K562 (cell line): ENCODE data around the gene PCED1B. TPM values are rescaled to one million over a fixed set of nuclear protein-coding genes. Genes with fewer than 3 reads are reported as not detected.

Experiments used
- ATAC-seq: fragments of 200-7000 bp; cut with Tn5 transposase; 3 replicates; pipeline ENCODE4 v1.9.1; 2020; ENCODE audit warnings: moderate library complexity
- BruUV-seq: library from RNA; stranded (reverse); fragments of 400-500 nt; replicated peaks from 2 replicates; lab custom pipeline; 2021; lab: Mats Ljungman, UMichigan
- CTCF ChIA-PET: fragments of 300-600 bp; formaldehyde crosslinking; extraction: SDS; loops from one replicate; lab custom pipeline; 2021; ENCODE audit warnings: low intra/inter-chr PET ratio; lab: Yijun Ruan, JAX
- POLR2A ChIA-PET: fragments of 300-600, 350-650 bp; sonication (Branson Sonifier 250); formaldehyde crosslinking; extraction: SDS; loops from one replicate; lab custom pipeline; 2021; ENCODE audit warnings: antibody characterized with exemption, inconsistent platforms; lab: Yijun Ruan, JAX
- DNase-seq, 4 experiments: peaks; one replicate each; pipeline versions ENCODE4 v3.0.0 to v3.0.0-alpha.2; 2011 to 2018; ENCODE audit warnings: low spot score in 3 of 4, mixed read lengths in 3 of 4; ENCODE audit errors: extremely low read depth in 1 of 4
- FAIRE-seq: peaks from 2 replicates; lab custom pipeline; 2011; peaks lifted over from hg19 to GRCh38; lab: Jason Lieb, UNC
- H2AFZ ChIP-seq: 2 replicates; pipeline ENCODE4 v1.6.0; 2011; ENCODE audit warnings: low read depth, low read length, control low read depth, inconsistent platforms
- H3K27ac ChIP-seq: fragments of 200-600 bp; 3 replicates; pipeline ENCODE4 v1.8.0; 2011; ENCODE audit warnings: low read depth, mild to moderate bottlenecking, control low read depth, inconsistent platforms, low read length, moderate library complexity, mixed read lengths; ENCODE audit errors: extremely low read depth
- H3K27me3 ChIP-seq, 2 experiments: fragments of 300-600 bp in 1 of 2; 2 replicates in 1 of 2; 3 replicates in 1 of 2; pipeline versions ENCODE4 v1.6.0 to v1.8.0; 2011; ENCODE audit warnings: inconsistent platforms in 2 of 2, low read length in 2 of 2, mild to moderate bottlenecking in 1 of 2, mixed read lengths in 1 of 2, moderate library complexity in 1 of 2; ENCODE audit not compliant: control insufficient read depth in 2 of 2, insufficient read depth in 2 of 2
- H3K36me3 ChIP-seq: fragments of 300-600 bp; 3 replicates; pipeline ENCODE4 v1.8.0; 2011; ENCODE audit warnings: mild to moderate bottlenecking, low read length, inconsistent platforms; ENCODE audit not compliant: control insufficient read depth, insufficient read depth
- H3K4me1 ChIP-seq, 2 experiments: fragments of 200-600 bp in 1 of 2; replicated peaks in 1 of 2; 2 replicates in 1 of 2; 3 replicates in 1 of 2; pipeline versions ENCODE4 v1.5.1 to v1.8.0; 2011; ENCODE audit warnings: inconsistent platforms in 2 of 2, low read length in 2 of 2, mild to moderate bottlenecking in 1 of 2, mixed read lengths in 1 of 2, moderate library complexity in 1 of 2; ENCODE audit not compliant: control insufficient read depth in 2 of 2, insufficient read depth in 2 of 2
- H3K4me2 ChIP-seq: 2 replicates; pipeline ENCODE4 v1.6.1; 2011; ENCODE audit warnings: low read length, control low read depth, inconsistent platforms, mixed read lengths; ENCODE audit not compliant: insufficient read depth
- H3K4me3 ChIP-seq: fragments of 200-600 bp; sonication (generic), shearing (Covaris generic); 2 replicates; pipeline ENCODE4 v1.5.1; 2016; ENCODE audit warnings: control low read depth, inconsistent platforms
- H3K79me2 ChIP-seq: fragments of 200-600 bp; 3 replicates; pipeline ENCODE4 v1.8.0; 2011; ENCODE audit warnings: low read length, inconsistent platforms; ENCODE audit not compliant: control insufficient read depth, insufficient read depth
- H3K9ac ChIP-seq, 2 experiments: 2 replicates each; pipeline versions ENCODE4 v1.6.0 to v1.6.1; 2011; ENCODE audit warnings: low read depth in 2 of 2, low read length in 2 of 2, control low read depth in 1 of 2, inconsistent platforms in 1 of 2, mild to moderate bottlenecking in 1 of 2, mixed read lengths in 1 of 2; ENCODE audit not compliant: insufficient read depth in 1 of 2
- H3K9me1 ChIP-seq: one replicate; pipeline ENCODE4 v1.6.0; 2011; ENCODE audit warnings: inconsistent platforms, mild to moderate bottlenecking, low read length, moderate library complexity; ENCODE audit not compliant: control insufficient read depth, insufficient read depth
- H3K9me3 ChIP-seq: replicated peaks from 2 replicates; pipeline ENCODE4 v1.5.1; 2011; ENCODE audit warnings: low read depth, low read length, inconsistent platforms; ENCODE audit not compliant: control insufficient read depth, insufficient read depth
- H4K20me1 ChIP-seq: replicated peaks from 2 replicates; pipeline ENCODE4 v1.6.1; 2011; ENCODE audit warnings: low read length, inconsistent platforms, mixed read lengths; ENCODE audit not compliant: control insufficient read depth, insufficient read depth
- C11orf30 ChIP-seq: fragments of 450-650 bp; IDR thresholded peaks from 2 replicates; pipeline ENCODE4 v1.6.1; 2016; ENCODE audit warnings: low read depth, mild to moderate bottlenecking
- CREM ChIP-seq: IDR thresholded peaks from 2 replicates; pipeline ENCODE4 v1.6.1; 2014; ENCODE audit warnings: antibody characterized with exemption, low read depth
- DDX20 ChIP-seq: fragments of 450-650 bp; IDR thresholded peaks from 2 replicates; pipeline ENCODE4 v1.6.1; 2016; ENCODE audit warnings: missing genetic modification characterization, low read depth, mild to moderate bottlenecking, missing compliant biosample characterization, moderate library complexity
- HES1 ChIP-seq: fragments of 450-650 bp; IDR thresholded peaks from 2 replicates; pipeline ENCODE4 v1.6.1; 2016; ENCODE audit warnings: low read depth, mild to moderate bottlenecking, moderate library complexity
- MAFF ChIP-seq: IDR thresholded peaks from 2 replicates; pipeline ENCODE4 v1.6.1; 2012; ENCODE audit warnings: low read length, improper control_type of control experiment
- MAFG ChIP-seq: fragments of 450-650 bp; conservative IDR thresholded peaks from 2 replicates; pipeline ENCODE4 v1.6.1; 2016; ENCODE audit warnings: missing genetic modification characterization, missing compliant biosample characterization
- MBD2 ChIP-seq: sonication (generic); IDR thresholded peaks from 2 replicates; pipeline ENCODE4 v1.6.1; 2016; ENCODE audit warnings: low read depth, borderline replicate concordance
- MEF2D ChIP-seq: conservative IDR thresholded peaks from 2 replicates; pipeline ENCODE4 v1.6.1; 2016; ENCODE audit warnings: low read depth, missing genetic modification characterization, missing compliant biosample characterization
- NFE2 ChIP-seq: IDR thresholded peaks from 2 replicates; pipeline ENCODE4 v1.6.1; 2014; ENCODE audit warnings: antibody characterized with exemption, low read depth
- NFE2L1 ChIP-seq: fragments of 450-650 bp; IDR thresholded peaks from 2 replicates; pipeline ENCODE4 v1.6.1; 2016; ENCODE audit warnings: missing genetic modification characterization, low read depth, mild to moderate bottlenecking, missing compliant biosample characterization, moderate library complexity, borderline replicate concordance
- RCOR1 ChIP-seq, 2 experiments: IDR thresholded peaks; 2 replicates each; pipeline ENCODE4 v1.6.1; 2012; ENCODE audit warnings: low read depth in 2 of 2, low read length in 2 of 2, borderline replicate concordance in 1 of 2, improper control_type of control experiment in 1 of 2
- SNIP1 ChIP-seq: fragments of 450-650 bp; IDR thresholded peaks from 2 replicates; pipeline ENCODE4 v1.7.1; 2017; ENCODE audit warnings: low read depth, mild to moderate bottlenecking
- TAL1 ChIP-seq: fragments of 450-650 bp; IDR thresholded peaks from 2 replicates; pipeline ENCODE4 v1.6.1; 2016; ENCODE audit warnings: mild to moderate bottlenecking
- TCF3 ChIP-seq: sonication (generic); formaldehyde crosslinking; IDR thresholded peaks from 2 replicates; pipeline ENCODE4 v1.4.0; 2020; ENCODE audit warnings: mild to moderate bottlenecking, missing genetic modification reagents
- TEAD4 ChIP-seq, 2 experiments: sonication (generic) in 1 of 2; formaldehyde crosslinking in 1 of 2; IDR thresholded peaks; 2 replicates each; pipeline versions ENCODE4 v1.6.1 to v1.8.0; 2012 to 2022; ENCODE audit warnings: borderline replicate concordance in 1 of 2, inconsistent platforms in 1 of 2, low read length in 1 of 2, mild to moderate bottlenecking in 1 of 2, missing genetic modification reagents in 1 of 2
- ZNF316 ChIP-seq: fragments of 450-650 bp; IDR thresholded peaks from 2 replicates; pipeline ENCODE4 v1.6.1; 2016
- ZNF354B ChIP-seq: fragments of 250-450 bp; sonication (Bioruptor Pico); IDR thresholded peaks from 2 replicates; pipeline ENCODE4 v1.4.0; 2020
- ZNF592 ChIP-seq: fragments of 450-650 bp; IDR thresholded peaks from 2 replicates; pipeline ENCODE4 v1.6.1; 2017; ENCODE audit warnings: antibody characterized with exemption, mild to moderate bottlenecking
- ZNF766 ChIP-seq: fragments of 200-800 bp; sonication (Bioruptor generic); conservative IDR thresholded peaks from 2 replicates; pipeline ENCODE4 v1.6.1; 2016; ENCODE audit warnings: missing genetic modification characterization, missing compliant biosample characterization
- WGBS: fragments of 100-300 bp; shearing (Covaris generic); methylation state at CpG from one replicate; pipeline ENCODE4 v1.1.6; 2016; ENCODE audit warnings: low coverage, mixed read lengths; ENCODE audit not compliant: insufficient coverage; ENCODE audit errors: missing lambda C conversion rate; 5-methylcytosine and 5-hydroxymethylcytosine counted together
- in situ Hi-C: fragments of 300-500 bp; cut with MboI; formaldehyde crosslinking; loops from 4 replicates; pipeline ENCODE4 v1.15.0; 2018; ENCODE audit warnings: inconsistent platforms, mixed read lengths
- intact Hi-C: fragments of 100-400 bp; cut with micrococcal nuclease; formaldehyde crosslinking; loops from 2 replicates; pipeline ENCODE4 v1.14.2; 2022
- polyA plus RNA-seq, 8 experiments: library from polyadenylated mRNA; depleted of rRNA in 4 of 8; stranded (reverse) in 5 of 8; unstranded in 3 of 8; fragments of >200 nt; fragmentation: Nextera tagmentation in 2 of 8; fragmentation: Illumina TruSeq in 1 of 8; extraction: Ambion mirVana in 2 of 8; extraction: Trizol in 1 of 8; gene quantifications; 2 replicates each; pipeline versions ENCODE4 v1.2.1 to v1.2.3, GENCODE V29; 2011 to 2014; ENCODE audit warnings: inconsistent platforms in 1 of 8, missing spikeins in 1 of 8
- total RNA-seq, 7 experiments: library from RNA; depleted of rRNA in 6 of 7; stranded (reverse); fragments of >200 nt in 6 of 7; fragmentation: Illumina TruSeq in 2 of 7; extraction: Trizol in 2 of 7; gene quantifications; 2 replicates each; pipeline versions ENCODE4 v1.2.1 to v1.2.3, GENCODE V29; 2011 to 2021; ENCODE audit warnings: low replicate concordance in 1 of 7

Gene PCED1B
- total and polyA plus RNA-seq, 9 of the 15 experiments (the other 6 are each of a cell fraction or from before 2014, with no cell fraction given), result 1.2 to 9.3 (median 2.5) TPM

- TF ChIP-seq ZNF766 (peak; percentile 98), MBD2 (no peak), TAL1 (peak; percentile 57), RCOR1 (IDR thresholded peaks at IDR 0.05; ENCODE audit: borderline replicate concordance in 1 of 2, low read depth in 2 of 2, low read length in 2 of 2) (0 out of 4 replicates have a peak, but pooled peaks of 1 of the 2 experiments have one; percentile 9), ZNF354B (CRISPR knock-in tag) (no peak), HES1 (0 out of 2 replicates have a peak, but pooled peaks have one; percentile 27), TCF3 (CRISPR knock-in tag) (peak; percentile 77), TEAD4 (IDR thresholded peaks at IDR 0.05; ENCODE audit: low read length) (peak; percentile 67), TEAD4 (CRISPR knock-in tag; IDR thresholded peaks at IDR 0.05; ENCODE audit: borderline replicate concordance) (no peak), CREM (no peak)
Measured at GRCh38 chr12:47244835-47245234, 165.4 kb downstream of the PCED1B start (continued).

- H3K79me2 ChIP-seq, result peaks cover 8% of the 10 kb centered on the region; the same call in 1 of the 3 replicates
- H2AFZ ChIP-seq, result 0 out of 2 replicates have a peak overlapping the region, but pooled peaks have one; percentile 76
- intact Hi-C loops, result loop anchor here (10.0 kb wide), 1 partner anchor 59 kb away; no protein-coding TSS in a partner anchor
- no peak overlapping the region for H3K27ac ChIP-seq
- H3K4me2 ChIP-seq, result no peak overlapping the region
- H4K20me1 ChIP-seq, result no peaks in the 10 kb centered on the region
- peaks cover 16 to 32% of the 10 kb centered on the region in 2 experiments; a peak in 4 of 5 replicates for H3K4me1 ChIP-seq
- 20% methylated on average over 2 of the region's 2 CpGs for WGBS
- H3K27me3 ChIP-seq, result no peaks in the 10 kb centered on the region; a peak in 1 of 5 replicates
- TF ChIP-seq NFE2, result peak; percentile 40
- no peak for TF ChIP-seq MEF2D (tag)
- TF ChIP-seq MAFF, result peak; percentile 44
- TF ChIP-seq MAFG (tag), result peak; percentile 74
- peak; percentile 65 for TF ChIP-seq C11orf30
- TF ChIP-seq ZNF316, result peak; percentile 54; the same call in 1 of the 2 replicates
- TF ChIP-seq ZNF592, result no peak
- peak; percentile 28; the same call in 1 of the 2 replicates for TF ChIP-seq NFE2L1 (tag)
- TF ChIP-seq DDX20, result no peak
- TF ChIP-seq SNIP1, result no peak
- POLR2A ChIA-PET, result interaction anchor here (1.3 kb wide), 1 partner anchor 26 kb away, joined by 3 read pairs; no protein-coding TSS in a partner anchor
- CTCF ChIA-PET, result no interaction called here
- no peaks in the 10 kb centered on the region for H3K9me1 ChIP-seq
- H3K36me3 ChIP-seq, result no peaks in the 10 kb centered on the region
- no peaks in the 10 kb centered on the region; the same call in 1 of the 2 replicates for H3K9me3 ChIP-seq
- BruUV-seq, result no TSS peak
- no peak overlapping the region for H3K4me3 ChIP-seq
- in situ Hi-C loops, result no loop called here
- no peak for ATAC-seq
- no peak for FAIRE-seq
- no peak for DNase-seq
- no peak overlapping the region for H3K9ac ChIP-seq
Measured at GRCh38 chr12:47245623-47246022, 166.2 kb downstream of the PCED1B start.
